Activated naive CD4-positive, alpha-beta T cell treated with Interleukin-2 at 50 U/mL for 16 hours (primary cell): ENCODE measurements around the gene GAB2.

Experiments
- DNase-seq: peaks from one replicate; pipeline ENCODE4 v3.0.0-alpha.2; 2020

GAB2 gene

GRCh38 chr11:78270971-78271370 lies 146.6 kb downstream of the GAB2 start:
- no peak for DNase-seq

DNA sequence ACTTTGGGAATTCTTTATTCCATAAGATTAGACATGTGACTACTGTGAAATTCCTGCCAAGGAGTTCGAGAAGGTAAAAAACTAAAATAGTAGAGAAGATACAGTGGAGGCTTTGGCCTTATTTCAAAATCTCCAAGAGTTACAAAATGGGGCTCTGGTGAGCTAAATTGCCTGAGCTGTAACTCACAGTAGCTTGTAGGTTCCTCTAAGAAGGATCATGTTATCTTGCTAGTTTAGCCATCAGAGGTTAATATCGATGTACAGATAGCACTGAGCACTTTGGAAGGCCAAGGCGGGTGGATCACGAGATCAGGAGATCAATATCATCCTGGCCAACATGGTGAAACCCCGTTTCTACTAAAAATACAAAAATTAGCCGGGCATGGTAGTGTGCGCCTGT lies 147.8 kb downstream of the GAB2 start:
- DNase-seq = no peak

GRCh38 chr11:78268591-78269410 lies 148.8 kb downstream of the GAB2 start:
- DNase-seq = no peak

DNA sequence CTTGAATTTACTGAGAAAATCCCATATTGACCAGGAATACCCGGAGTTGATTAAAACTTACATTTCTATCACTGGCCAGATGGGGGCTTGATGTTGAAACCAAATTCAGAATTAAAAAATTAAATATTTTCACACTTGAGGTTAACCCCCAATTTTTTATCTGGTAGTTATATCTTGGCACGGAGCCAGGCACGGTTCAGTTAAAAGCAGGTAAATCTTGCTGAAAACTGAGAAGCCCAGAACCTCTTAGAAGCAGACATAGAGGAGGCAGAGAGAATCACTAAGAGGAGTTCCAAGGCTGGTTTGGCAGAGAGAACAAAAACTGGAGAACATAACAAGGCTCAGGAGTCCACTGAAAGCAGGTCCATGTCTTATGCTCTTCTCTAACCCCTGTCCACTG lies 151.2 kb downstream of the GAB2 start:
- no peak for DNase-seq

- no peak for DNase-seq
Observed at GRCh38 chr11:78265326-78265725, 152.3 kb downstream of the GAB2 start.

DNA sequence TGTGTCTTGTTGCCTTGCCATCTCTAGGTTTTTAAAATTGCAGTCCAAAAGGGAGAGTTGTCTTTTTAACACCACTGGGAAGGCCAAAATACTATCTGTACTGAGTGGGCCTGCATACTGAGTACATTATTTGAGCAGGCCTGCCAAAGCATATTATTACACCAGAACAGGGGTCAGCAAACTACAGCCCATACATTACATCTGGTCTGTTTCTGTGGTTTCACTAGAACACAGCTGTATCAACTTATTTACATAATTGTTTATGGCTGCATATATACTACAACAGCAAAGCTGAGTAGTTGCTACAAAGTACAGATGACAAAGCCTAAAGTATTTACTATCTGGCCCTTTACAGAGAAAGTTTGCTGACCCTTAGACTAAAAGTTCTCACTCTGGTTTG lies 154.9 kb downstream of the GAB2 start:
- no peak for DNase-seq

GRCh38 chr11:78262238-78262637 lies 155.4 kb downstream of the GAB2 start:
- DNase-seq = no peak

DNA sequence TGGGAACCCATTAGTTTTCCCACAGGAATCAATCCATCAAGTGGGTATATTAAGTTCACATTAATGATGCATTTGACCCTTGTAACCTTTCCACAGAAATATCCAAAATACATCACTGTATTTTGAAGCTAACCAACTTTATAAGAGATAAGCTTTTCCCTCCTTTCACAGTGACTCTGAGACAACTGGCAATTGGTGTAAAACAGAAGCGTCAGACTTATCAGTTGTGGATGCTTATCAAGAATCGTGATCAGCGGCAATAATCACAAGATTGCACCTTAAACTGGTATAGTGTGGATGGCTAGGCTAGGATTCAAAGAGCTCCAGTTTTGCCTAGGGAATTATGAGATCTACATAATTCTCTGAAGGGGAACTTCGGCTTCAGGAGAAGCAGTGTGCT lies 155.8 kb downstream of the GAB2 start:
- DNase-seq = no peak

DNA sequence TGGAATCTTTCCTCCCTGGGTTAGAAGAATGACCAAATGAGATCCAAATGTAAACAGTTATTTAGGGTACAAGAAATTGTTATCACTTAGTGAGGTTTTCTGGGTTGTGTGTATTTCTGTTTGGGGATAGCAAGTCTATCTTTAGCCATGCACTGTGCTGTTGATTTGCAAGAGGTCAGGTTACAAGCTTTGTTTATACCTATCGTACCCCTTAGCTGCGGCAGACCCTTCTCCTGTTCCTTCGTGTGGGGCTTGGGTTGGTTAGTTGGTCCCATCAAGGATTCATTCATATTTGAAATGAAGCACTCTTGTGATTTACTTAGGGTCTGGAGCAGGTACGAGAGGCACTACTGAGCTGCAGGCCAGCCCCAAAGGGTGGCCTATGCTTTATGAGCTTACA lies 156.3 kb downstream of the GAB2 start:
- DNase-seq = no peak

DNA sequence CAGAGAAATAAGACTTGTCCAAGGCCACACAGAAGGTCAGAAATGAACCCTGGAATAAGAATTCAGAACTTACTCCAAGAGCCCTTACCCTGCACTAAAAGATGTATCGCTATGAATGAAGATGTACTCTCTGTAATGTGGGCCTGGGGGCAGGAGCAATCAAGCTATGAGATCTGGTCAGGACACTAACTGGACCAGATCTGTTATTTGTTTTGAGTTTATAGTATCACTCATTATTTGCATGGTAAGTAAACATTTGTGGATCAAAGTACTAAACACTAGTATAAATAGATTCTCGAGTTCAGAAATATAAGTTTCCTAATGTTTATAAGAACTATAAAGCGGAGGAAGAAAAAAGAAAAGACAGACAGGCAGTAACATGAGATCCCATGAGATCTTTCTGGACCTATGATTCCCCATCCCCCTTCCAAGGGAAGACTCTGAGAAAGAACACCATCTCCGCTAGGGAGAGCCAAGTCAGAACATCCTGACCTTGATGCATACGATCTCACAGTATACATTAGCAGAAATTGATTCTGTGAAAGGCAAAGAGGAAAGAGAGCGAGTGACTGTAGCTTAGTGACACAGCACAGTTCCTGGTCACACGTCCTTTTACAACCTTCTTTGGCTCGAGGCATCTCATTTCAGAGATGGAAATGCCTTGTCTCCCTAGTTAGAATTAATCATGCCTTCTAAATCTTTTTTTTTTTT lies 157.7 kb downstream of the GAB2 start:
- no peak for DNase-seq

- no peak for DNase-seq
Observed at GRCh38 chr11:78257654-78258053, 160.0 kb downstream of the GAB2 start.

DNA sequence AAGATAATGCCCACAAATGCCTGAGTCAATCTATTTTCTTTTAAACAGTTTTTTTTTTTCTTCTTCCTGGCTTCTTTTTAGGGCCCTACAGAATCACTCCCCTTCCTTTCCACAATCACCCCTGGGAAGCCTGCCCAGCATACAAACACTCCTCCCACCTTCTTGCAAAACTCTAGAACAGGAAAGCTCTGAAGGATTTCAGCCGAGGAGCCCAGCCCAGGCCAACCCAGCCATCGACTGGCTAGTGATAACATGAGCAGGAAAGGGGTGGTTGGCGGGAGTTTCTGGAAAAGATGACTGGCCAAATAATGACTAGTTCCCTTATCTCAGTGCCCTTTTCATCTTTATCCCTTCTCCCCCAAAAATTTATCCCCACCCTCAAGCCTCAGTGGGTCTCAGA lies 160.7 kb downstream of the GAB2 start:
- no peak for DNase-seq

GRCh38 chr11:78255919-78256318 lies 161.7 kb downstream of the GAB2 start:
- no peak for DNase-seq

- no peak for DNase-seq
Observed at GRCh38 chr11:78254268-78254667, 163.4 kb downstream of the GAB2 start.

- DNase-seq = no peak
Observed at GRCh38 chr11:78253797-78254196, 163.8 kb downstream of the GAB2 start.

GRCh38 chr11:78251083-78251775 lies 166.4 kb downstream of the GAB2 start:
- DNase-seq = no peak

GRCh38 chr11:78250099-78250498 lies 167.5 kb downstream of the GAB2 start:
- DNase-seq = no peak

DNA sequence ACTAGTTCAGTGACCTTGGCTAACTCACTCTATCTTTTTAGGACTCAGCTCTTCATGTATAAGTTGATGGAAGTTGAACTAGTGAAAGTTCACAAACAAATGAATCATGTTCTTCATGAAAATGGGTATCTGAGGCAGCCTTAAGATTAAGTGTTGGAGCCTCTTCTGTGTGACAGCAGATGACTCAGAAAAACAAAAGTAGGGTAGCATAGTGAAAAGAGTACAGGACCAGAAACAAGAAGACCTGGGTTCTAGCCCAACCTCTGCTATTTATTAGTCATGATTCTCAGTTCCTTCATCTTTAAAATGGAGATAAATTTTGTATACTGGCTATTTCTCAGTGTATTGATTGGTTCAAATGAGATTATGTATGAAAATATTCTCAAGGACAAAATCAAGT lies 168.7 kb downstream of the GAB2 start:
- DNase-seq = no peak

DNA sequence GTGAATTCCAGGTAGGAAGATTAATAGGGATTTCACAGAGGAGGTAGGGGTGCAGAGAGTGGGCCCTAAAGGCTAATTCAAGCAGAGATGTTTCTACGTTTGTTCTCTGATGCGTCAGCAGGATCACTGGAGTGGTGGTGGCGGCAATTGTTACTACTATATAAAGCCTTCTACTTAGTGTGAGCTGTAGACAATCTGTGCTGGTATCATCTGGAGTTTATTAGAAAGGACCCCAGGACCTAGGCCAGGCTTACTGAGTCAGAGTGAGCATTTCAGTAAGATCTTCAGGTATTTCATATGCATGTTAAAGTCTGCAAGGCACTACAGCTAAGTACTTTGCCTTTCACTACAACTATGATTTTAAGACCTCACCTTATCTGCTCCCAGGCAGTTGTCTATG lies 169.4 kb downstream of the GAB2 start:
- no peak for DNase-seq

- DNase-seq = no peak
Observed at GRCh38 chr11:78244546-78245255, 172.9 kb downstream of the GAB2 start.

DNA sequence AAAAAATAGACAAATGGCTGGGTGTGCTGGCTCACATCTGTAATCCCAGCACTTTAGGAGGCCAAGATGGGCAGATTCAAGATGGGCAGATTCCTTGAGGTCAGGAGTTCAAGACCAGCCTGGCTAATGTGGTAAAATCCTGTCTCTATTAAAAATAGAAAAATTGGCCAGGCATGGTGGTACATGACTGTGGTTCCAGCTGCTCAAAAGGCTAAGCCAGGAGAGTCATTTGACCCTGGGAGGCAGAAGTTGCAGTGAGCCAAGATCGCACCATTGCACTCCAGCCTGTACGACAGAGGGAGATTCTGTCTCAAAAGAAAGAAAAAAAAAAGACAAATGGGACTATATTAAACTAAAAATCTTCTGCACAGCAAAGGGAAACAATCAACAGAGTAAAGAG lies 173.5 kb downstream of the GAB2 start:
- DNase-seq = no peak

DNA sequence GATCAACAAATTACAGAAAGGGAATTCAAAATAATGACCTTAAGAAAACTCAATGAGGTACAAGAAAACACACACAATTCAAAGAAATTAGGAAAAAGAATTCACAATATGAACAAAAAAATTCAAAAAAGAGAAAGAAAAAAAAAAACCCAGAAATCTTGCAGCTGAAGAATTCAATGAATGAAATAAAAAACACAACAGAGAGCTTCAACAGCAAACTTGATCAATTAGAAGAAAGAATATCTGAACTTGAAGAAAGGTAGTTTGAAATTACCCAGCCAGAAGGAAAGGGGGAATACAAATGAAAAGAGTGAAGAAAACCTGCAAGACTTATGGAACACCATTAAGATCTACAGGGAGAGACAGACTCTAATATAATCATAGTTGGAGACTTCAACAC lies 176.1 kb downstream of the GAB2 start:
- DNase-seq = no peak

DNA sequence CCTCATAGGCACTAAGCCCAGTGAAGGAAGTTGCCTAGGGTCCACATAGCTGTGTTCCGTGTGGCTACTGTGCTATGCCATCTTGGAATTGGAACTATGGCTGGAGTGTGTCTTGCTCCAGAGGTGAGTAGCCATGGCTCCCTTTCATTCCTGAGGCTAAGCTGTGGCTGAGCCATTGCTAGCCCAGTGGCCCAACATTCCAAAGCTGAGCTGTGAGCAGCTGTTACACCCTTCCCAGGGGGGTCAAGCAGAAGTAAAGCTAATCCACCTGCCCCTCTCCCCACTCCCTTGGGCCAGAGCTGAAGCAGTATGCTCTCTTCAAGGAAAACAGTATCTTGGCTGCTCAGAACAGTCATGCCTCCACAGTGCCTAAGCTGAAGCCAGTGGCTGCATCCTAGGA lies 177.8 kb downstream of the GAB2 start:
- no peak for DNase-seq
